Coronary artery (tissue), 2 donors: ENCODE data around the gene TNS3.

Source experiments
- DNase-seq: peaks from one replicate; pipeline ENCODE4 v3.0.0-alpha.2; 2017; ENCODE audit warnings: low spot score
- H3K27ac ChIP-seq, 2 donors: fragments of 200-600 bp; sonication (generic); one replicate each; pipeline ENCODE4 v1.5.1; 2016 to 2019
- H3K4me3 ChIP-seq: fragments of 200-600 bp; sonication (generic); 2 replicates; pipeline ENCODE4 v1.5.1; 2016; ENCODE audit warnings: mild to moderate bottlenecking, moderate library complexity
- TF ChIP-seq, protein P1 (sequence below): fragments of 200-600 bp; sonication (generic); IDR thresholded peaks from one replicate; pipeline ENCODE4 v1.5.1; 2019; ENCODE audit warnings: antibody characterized with exemption

The TNS3 gene

DNA sequence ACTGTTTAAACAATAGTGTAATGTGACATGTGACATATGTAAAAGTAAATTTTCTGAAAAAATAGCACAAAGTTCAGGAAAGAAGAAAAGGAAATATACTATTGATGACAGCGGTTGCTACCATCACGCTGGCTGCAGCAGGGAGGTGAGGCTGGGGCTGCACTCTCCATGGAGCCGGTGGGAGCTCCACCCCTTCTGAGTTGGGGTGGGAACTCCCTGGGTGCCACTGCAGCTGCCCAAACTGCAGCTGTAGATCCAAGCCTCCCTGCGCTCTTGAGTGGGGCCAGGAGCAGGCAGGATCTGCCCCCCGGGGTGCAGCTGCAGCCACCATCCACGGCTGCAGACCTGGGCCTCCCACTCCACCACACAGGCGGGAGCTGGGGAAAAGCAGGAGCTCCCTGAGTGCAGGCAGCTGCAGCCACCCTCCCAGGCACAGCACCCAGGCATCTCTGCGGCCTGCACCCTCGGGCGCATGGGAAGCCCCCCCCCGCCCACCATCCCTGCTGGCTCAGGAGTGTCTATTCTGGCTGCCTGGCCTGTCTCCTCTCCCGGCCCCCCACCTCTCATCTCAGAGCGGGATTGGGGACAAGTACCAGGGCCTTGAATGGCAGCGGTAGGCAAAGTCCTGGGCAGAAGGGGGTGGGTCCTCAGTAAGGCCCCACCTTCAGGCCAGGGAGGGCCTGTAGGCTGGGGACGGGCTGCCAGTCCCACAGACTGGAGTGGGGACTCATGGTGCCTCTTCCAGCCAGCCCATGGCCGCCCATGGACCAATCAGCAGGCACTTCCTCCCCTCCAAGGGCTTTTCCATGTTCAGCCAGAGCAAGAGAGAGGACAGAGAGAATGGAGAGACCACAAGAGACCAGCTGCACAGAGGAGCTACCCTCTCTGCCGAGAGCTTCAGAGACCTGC lies 50.1 kb downstream of the TNS3 start:
- Histone ChIP-seq H3K27ac (peak overlapping the region in 1 of 2 donors; percentile 2), H3K4me3 (no peak overlapping the region)
- no peak for DNase-seq
- TF ChIP-seq, protein P1, sequence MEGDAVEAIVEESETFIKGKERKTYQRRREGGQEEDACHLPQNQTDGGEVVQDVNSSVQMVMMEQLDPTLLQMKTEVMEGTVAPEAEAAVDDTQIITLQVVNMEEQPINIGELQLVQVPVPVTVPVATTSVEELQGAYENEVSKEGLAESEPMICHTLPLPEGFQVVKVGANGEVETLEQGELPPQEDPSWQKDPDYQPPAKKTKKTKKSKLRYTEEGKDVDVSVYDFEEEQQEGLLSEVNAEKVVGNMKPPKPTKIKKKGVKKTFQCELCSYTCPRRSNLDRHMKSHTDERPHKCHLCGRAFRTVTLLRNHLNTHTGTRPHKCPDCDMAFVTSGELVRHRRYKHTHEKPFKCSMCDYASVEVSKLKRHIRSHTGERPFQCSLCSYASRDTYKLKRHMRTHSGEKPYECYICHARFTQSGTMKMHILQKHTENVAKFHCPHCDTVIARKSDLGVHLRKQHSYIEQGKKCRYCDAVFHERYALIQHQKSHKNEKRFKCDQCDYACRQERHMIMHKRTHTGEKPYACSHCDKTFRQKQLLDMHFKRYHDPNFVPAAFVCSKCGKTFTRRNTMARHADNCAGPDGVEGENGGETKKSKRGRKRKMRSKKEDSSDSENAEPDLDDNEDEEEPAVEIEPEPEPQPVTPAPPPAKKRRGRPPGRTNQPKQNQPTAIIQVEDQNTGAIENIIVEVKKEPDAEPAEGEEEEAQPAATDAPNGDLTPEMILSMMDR: no peak

DNA sequence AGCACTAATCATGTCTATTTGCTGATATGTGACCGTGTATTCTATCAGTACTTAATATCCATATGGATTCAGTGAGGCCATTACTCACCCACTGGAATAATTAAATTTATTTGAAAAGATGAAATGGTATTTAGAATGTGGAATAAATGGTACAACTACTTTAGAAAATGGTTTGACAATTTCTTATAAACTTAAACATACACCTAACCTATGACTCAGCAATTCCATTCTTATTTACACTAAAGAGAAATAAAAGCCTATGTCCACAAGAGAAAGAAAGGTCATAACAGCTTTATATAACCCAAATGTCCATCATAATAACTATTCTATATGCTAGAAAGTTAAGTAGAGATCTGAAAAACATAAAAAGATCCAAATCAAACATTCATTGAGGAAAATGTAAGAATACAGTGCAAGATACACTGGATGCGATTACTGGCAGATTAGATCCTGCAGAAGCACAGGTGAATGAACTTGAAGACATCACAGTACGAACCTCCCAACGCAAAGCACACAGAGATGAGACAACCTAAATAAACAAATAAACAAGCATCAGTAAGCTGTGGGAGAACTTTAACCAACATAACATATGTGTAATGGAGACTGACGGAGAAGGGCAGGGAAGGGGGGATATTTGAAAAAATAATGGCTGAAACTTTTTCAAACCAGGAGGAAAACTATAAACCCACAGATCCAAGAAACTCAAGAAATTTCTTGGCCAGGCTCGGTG lies 51.9 kb downstream of the TNS3 start:
- no peak for DNase-seq
- H3K27ac ChIP-seq: no peak overlapping the region
- TF ChIP-seq, protein P1: no peak

DNA sequence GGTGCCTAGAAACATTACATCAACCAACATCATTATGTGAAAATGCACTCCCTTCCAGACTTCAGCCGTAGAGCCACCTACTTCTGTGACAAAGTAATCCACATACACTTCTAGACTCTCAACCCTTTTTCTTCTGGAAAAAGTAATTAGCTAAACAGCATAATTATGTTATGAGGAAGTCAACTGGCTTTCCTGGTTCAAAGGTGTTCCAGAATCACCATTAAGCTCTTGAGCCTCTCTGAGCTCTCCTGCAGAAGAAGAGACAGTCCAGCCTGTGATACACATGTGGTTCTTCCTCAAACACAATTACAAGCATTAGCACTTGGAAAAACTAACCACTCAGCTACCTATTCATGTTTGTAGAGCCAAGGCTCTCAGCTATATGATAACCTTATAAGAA lies 52.5 kb downstream of the TNS3 start:
- no peak overlapping the region for H3K27ac ChIP-seq
- TF ChIP-seq, protein P1: no peak
- no peak for DNase-seq
- H3K4me3 ChIP-seq: no peak overlapping the region

More for the DNA sequence above, 51.9 kb downstream of the TNS3 start:
- H3K4me3 ChIP-seq: no peak overlapping the region

GRCh38 chr7:47528471-47528870 lies 53.4 kb downstream of the TNS3 start:
- TF ChIP-seq, protein P1: no peak
- H3K4me3 ChIP-seq: no peak overlapping the region
- DNase-seq: no peak
- no peak overlapping the region for H3K27ac ChIP-seq

- no peak overlapping the region for H3K27ac ChIP-seq
- H3K4me3 ChIP-seq: no peak overlapping the region
- no peak for DNase-seq
- TF ChIP-seq, protein P1: no peak
These were observed 55.4 kb downstream of the TNS3 start for GRCh38 chr7:47526466-47526865.

GRCh38 chr7:47525066-47525623 lies 56.8 kb downstream of the TNS3 start:
- no peak for DNase-seq
- Histone ChIP-seq H3K27ac (no peak overlapping the region), H3K4me3 (no peak overlapping the region)
- TF ChIP-seq, protein P1: no peak
